ENCODE measurements around the gene GAPT. TPM values are rescaled to one million over a fixed set of nuclear protein-coding genes. Genes with fewer than 3 reads are reported as not detected.

GAPT gene
- total and polyA plus RNA-seq, 2 donors (not counting 3 experiments of a cell fraction or from before 2014, with no cell fraction given): not detected

DNA sequence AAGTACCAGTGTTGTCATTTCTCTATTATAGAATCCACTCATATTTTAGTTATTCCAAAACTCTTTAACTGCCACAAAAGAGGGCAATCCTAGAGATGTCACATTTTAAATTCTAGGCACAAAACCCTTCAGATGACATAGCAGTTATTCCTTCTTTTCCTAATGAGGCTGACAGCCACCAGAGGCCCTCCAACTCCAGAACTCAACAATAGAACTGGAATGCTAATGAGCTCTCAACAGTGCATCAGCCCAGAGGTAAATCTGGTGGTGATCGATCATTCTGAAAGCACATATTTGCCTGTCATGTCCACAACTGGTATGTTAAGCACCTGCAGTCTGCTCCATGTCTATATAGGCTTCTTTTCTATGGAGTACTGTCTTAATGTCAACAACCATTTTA is 51.5 kb downstream of the GAPT start:
- Histone ChIP-seq H4K20me1 (replicated peaks; ENCODE audit: control insufficient read depth, extremely low read depth, insufficient read depth, low read length) (no peaks in the 10 kb centered on the region), H3K4me2 (ENCODE audit: insufficient read depth, low read length) (no peak overlapping the region), H3K27me3 (ENCODE audit: control insufficient read depth in 2 of 2, insufficient read depth in 2 of 2, low read length in 2 of 2) (no peaks in the 10 kb centered on the region), H3K9ac (replicated peaks; ENCODE audit: extremely low read depth, insufficient read depth, low read length) (no peak overlapping the region), H3K4me1 (ENCODE audit: control insufficient read depth, extremely low read depth, insufficient read depth, low read length) (no peaks in the 10 kb centered on the region), H3K9me1 (replicated peaks; ENCODE audit: control insufficient read depth, extremely low read depth, insufficient read depth, low read length) (no peaks in the 10 kb centered on the region), H3K27ac (ENCODE audit: insufficient read depth, low read depth, low read length) (no peak overlapping the region), H3K4me3 (replicated peaks in 1 of 3; ENCODE audit: insufficient read depth in 1 of 3, low read depth in 1 of 3, low read length in 3 of 3) (no peak overlapping the region), H2AFZ (ENCODE audit: low read depth, low read length) (no peak overlapping the region), H3K9me3 (replicated peaks; ENCODE audit: control insufficient read depth, insufficient read depth, low read length) (no peaks in the 10 kb centered on the region), H3K36me3 (ENCODE audit: control insufficient read depth in 2 of 2, extremely low read depth in 1 of 2, insufficient read depth in 2 of 2, low read length in 2 of 2) (no peaks in the 10 kb centered on the region), H3K79me2 (ENCODE audit: control insufficient read depth, insufficient read depth, low read length) (no peaks in the 10 kb centered on the region)
- TF ChIP-seq, protein P1, sequence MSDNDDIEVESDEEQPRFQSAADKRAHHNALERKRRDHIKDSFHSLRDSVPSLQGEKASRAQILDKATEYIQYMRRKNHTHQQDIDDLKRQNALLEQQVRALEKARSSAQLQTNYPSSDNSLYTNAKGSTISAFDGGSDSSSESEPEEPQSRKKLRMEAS (IDR thresholded peaks at IDR 0.05; ENCODE audit: insufficient read depth, insufficient read length): no peak
- TF ChIP-seq, protein P2, sequence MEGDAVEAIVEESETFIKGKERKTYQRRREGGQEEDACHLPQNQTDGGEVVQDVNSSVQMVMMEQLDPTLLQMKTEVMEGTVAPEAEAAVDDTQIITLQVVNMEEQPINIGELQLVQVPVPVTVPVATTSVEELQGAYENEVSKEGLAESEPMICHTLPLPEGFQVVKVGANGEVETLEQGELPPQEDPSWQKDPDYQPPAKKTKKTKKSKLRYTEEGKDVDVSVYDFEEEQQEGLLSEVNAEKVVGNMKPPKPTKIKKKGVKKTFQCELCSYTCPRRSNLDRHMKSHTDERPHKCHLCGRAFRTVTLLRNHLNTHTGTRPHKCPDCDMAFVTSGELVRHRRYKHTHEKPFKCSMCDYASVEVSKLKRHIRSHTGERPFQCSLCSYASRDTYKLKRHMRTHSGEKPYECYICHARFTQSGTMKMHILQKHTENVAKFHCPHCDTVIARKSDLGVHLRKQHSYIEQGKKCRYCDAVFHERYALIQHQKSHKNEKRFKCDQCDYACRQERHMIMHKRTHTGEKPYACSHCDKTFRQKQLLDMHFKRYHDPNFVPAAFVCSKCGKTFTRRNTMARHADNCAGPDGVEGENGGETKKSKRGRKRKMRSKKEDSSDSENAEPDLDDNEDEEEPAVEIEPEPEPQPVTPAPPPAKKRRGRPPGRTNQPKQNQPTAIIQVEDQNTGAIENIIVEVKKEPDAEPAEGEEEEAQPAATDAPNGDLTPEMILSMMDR (IDR thresholded peaks at IDR 0.05; ENCODE audit: extremely low read depth in 1 of 2, insufficient read depth in 1 of 2, low read depth in 1 of 2, low read length in 2 of 2): peak in 1 of 2 donors; percentile 7
- BruUV-seq (replicated peaks): no TSS peak
- ChIA-PET POLR2A (no interaction called here), CTCF (interaction anchor here (0.6 to 2.7 kb wide), 5 partner anchors 9 to 307 kb away, joined by 3 to 17 read pairs (median 4); no protein-coding TSS in a partner anchor)
- intact Hi-C loops (cut with micrococcal nuclease) (no loop called here), dilution Hi-C loops (cut with MboI; ENCODE audit: extremely low pct_ligation_motif_present, low sequenced_read_pairs) (no loop called here)
- DNase-seq (ENCODE audit: low read depth, low spot score) (peak; percentile 7), FAIRE-seq (no peak)

DNA sequence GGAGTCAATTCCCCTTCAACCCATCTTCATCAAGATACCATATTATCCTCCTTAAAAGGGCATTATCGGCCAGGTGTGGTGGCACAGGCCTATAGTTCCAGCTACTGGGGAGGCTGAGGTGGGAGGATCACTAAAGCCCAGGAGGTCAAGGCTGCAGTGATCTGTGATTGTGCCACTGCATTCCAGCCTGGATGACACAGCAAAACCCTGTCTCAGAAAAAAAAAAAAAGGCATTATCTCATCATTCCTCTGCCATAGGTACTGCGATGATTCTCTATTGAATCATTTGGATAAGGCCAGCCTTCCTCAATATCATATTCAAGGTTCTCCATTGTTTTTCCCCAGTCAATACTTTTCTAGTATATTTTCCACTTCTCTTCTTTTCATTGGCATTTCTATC is 52.5 kb downstream of the GAPT start:
- no peaks in the 10 kb centered on the region for H3K79me2 ChIP-seq (ENCODE audit: control insufficient read depth, insufficient read depth, low read length)
- intact Hi-C loops (cut with micrococcal nuclease): no loop called here
- FAIRE-seq (no peak), DNase-seq (ENCODE audit: low read depth, low spot score) (no peak)
- no peak overlapping the region for H3K27ac ChIP-seq (ENCODE audit: insufficient read depth, low read depth, low read length)
- ChIA-PET CTCF (interaction anchor here (2.7 kb wide), 1 partner anchor 306 kb away, joined by 17 read pairs; no protein-coding TSS in a partner anchor), POLR2A (no interaction called here)
- no peak overlapping the region for H3K9ac ChIP-seq (replicated peaks; ENCODE audit: extremely low read depth, insufficient read depth, low read length)
- H4K20me1 ChIP-seq (replicated peaks; ENCODE audit: control insufficient read depth, extremely low read depth, insufficient read depth, low read length): no peaks in the 10 kb centered on the region
- H3K4me3 ChIP-seq (replicated peaks in 1 of 3; ENCODE audit: insufficient read depth in 1 of 3, low read depth in 1 of 3, low read length in 3 of 3): no peak overlapping the region
- no peaks in the 10 kb centered on the region for H3K27me3 ChIP-seq (ENCODE audit: control insufficient read depth in 2 of 2, insufficient read depth in 2 of 2, low read length in 2 of 2)
- H3K9me3 ChIP-seq (replicated peaks; ENCODE audit: control insufficient read depth, insufficient read depth, low read length): no peaks in the 10 kb centered on the region
- TF ChIP-seq EZH2 (IDR thresholded peaks at IDR 0.05; ENCODE audit: borderline replicate concordance, low read depth, low read length, severe bottlenecking) (no peak), MYC (IDR thresholded peaks at IDR 0.05; ENCODE audit: low read depth, low read length) (no peak), JUN (IDR thresholded peaks at IDR 0.05; ENCODE audit: borderline replicate concordance, insufficient read depth, insufficient read length, low read depth) (no peak), POLR2AphosphoS5 (IDR thresholded peaks at IDR 0.05; ENCODE audit: insufficient read depth, low read depth, low read length) (no peak), GATA2 (IDR thresholded peaks at IDR 0.05; ENCODE audit: insufficient read depth, insufficient read length, low read depth, low read length) (no peak), POLR2A (IDR thresholded peaks at IDR 0.05; ENCODE audit: low read depth, low read length) (no peak), FOS (IDR thresholded peaks at IDR 0.05; ENCODE audit: borderline replicate concordance, insufficient read depth, low read length) (no peak)
- TF ChIP-seq, protein P1 (IDR thresholded peaks at IDR 0.05; ENCODE audit: insufficient read depth, insufficient read length): no peak
- TF ChIP-seq, protein P2 (IDR thresholded peaks at IDR 0.05; ENCODE audit: extremely low read depth in 1 of 2, insufficient read depth in 1 of 2, low read depth in 1 of 2, low read length in 2 of 2): no peak
- BruUV-seq (replicated peaks): no TSS peak
- H3K36me3 ChIP-seq (ENCODE audit: control insufficient read depth in 2 of 2, extremely low read depth in 1 of 2, insufficient read depth in 2 of 2, low read length in 2 of 2): no peaks in the 10 kb centered on the region
- no peaks in the 10 kb centered on the region for H3K4me1 ChIP-seq (ENCODE audit: control insufficient read depth, extremely low read depth, insufficient read depth, low read length)
- no peak overlapping the region for H3K4me2 ChIP-seq (ENCODE audit: insufficient read depth, low read length)
- H3K9me1 ChIP-seq (replicated peaks; ENCODE audit: control insufficient read depth, extremely low read depth, insufficient read depth, low read length): no peaks in the 10 kb centered on the region
- dilution Hi-C loops (cut with MboI; ENCODE audit: extremely low pct_ligation_motif_present, low sequenced_read_pairs): no loop called here
- no peak overlapping the region for H2AFZ ChIP-seq (ENCODE audit: low read depth, low read length)

Measured in endothelial cell of umbilical vein (primary cell).